Esophagus squamous epithelium (tissue), 5 donors: Measurements from ENCODE around the gene PITPNB. TPM values are rescaled to one million over a fixed set of nuclear protein-coding genes. Genes with fewer than 3 reads are reported as not detected.

Experiments
- DNase-seq: peaks from one replicate; lab custom pipeline; 2025; lab: John Stamatoyannopoulos, UW
- H3K27ac ChIP-seq, 4 donors: fragments of 200-600 bp; sonication (generic); one replicate each; pipeline ENCODE4 v1.5.1; 2016 to 2019; ENCODE audit warnings: mild to moderate bottlenecking in 1 of 4
- H3K27me3 ChIP-seq, 4 donors: fragments of 200-600 bp; sonication (generic); 1 replicate in 3 of 4; 2 replicates in 1 of 4; pipeline versions ENCODE4 v1.5.1 to v1.6.0; 2017 to 2021; ENCODE audit warnings: antibody characterized with exemption in 1 of 4
- H3K36me3 ChIP-seq, 3 donors: fragments of 200-600 bp; sonication (generic); one replicate each; pipeline ENCODE4 v1.5.1; 2016 to 2019
- H3K4me1 ChIP-seq, 3 donors: fragments of 200-600 bp; sonication (generic); one replicate each; pipeline ENCODE4 v1.5.1; 2017 to 2019
- H3K4me3 ChIP-seq, 4 donors: fragments of 200-600 bp; sonication (generic); 1 replicate in 3 of 4; 2 replicates in 1 of 4; pipeline ENCODE4 v1.5.1; 2016 to 2019; ENCODE audit warnings: mild to moderate bottlenecking in 2 of 4, moderate library complexity in 1 of 4
- H3K9me3 ChIP-seq, 3 donors: fragments of 200-600 bp; sonication (generic); one replicate each; pipeline ENCODE4 v1.5.1; 2016 to 2019
- POLR2A ChIP-seq, 4 donors: fragments of 450-650 bp; IDR thresholded peaks; one replicate each; pipeline ENCODE4 v1.6.1; 2017; ENCODE audit warnings: antibody characterized with exemption in 4 of 4, mild to moderate bottlenecking in 4 of 4, moderate library complexity in 3 of 4
- WGBS, 2 donors: methylation state at CpG; one replicate each; pipeline ENCODE4 v1.1.5; 2018; 5-methylcytosine and 5-hydroxymethylcytosine counted together
- intact Hi-C: fragments of 100-400 bp; cut with DNase I; formaldehyde crosslinking; loops from one replicate; pipeline ENCODE4 v1.15.0; 2022
- total RNA-seq, 4 donors: library from RNA; depleted of rRNA; stranded (reverse); fragments of >200 nt; gene quantifications; one replicate each; pipeline ENCODE4 v1.1.0, GENCODE V29; 2016
- TF ChIP-seq, protein P1 (sequence below), 6 experiments: fragments of 450-650 bp in 4 of 6; fragments of 200-600 bp in 2 of 6; sonication (generic) in 2 of 6; IDR thresholded peaks; one replicate each; pipeline ENCODE4 v1.5.1; 2016 to 2019; ENCODE audit warnings: antibody characterized with exemption in 6 of 6, mild to moderate bottlenecking in 4 of 6, moderate library complexity in 4 of 6
- donor health status: DM: yes; HTN: yes; CAD: no.

The PITPNB gene
- total RNA-seq, 4 donors from 2014 or later = 26.4 to 68.9 (median 46.4) TPM

DNA sequence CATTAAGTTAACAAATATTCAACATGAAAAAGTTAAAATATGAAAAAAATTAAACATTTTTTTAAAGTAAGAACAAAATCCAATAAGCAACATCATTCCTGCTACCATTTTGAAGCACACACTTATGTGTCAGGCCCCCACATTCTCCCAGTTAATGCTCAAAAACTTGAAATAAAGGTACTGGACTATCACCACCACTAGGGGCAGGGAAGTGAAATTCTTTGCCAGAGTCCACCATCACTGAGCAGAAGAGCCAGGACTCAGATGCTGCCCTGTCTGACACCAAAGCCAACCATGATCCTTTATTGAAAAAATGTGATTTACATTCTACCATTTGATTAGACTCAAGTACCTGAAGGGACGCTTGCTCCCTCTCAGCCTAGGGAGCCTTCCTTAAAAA is 39.1 kb downstream of the PITPNB start:
- Histone ChIP-seq H3K9me3 (no peaks in the 10 kb centered on the region), H3K36me3 (peaks cover 0 to 39% (median 0%) of the 10 kb centered on the region in 3 donors), H3K27ac (peak overlapping the region in 3 of 4 donors; percentile 57 to 82 (median 77)), H3K4me1 (peaks cover 18 to 85% (median 22%) of the 10 kb centered on the region in 3 donors), H3K4me3 (no peak overlapping the region), H3K27me3 (no peaks in the 10 kb centered on the region)
- TF ChIP-seq, protein P1, sequence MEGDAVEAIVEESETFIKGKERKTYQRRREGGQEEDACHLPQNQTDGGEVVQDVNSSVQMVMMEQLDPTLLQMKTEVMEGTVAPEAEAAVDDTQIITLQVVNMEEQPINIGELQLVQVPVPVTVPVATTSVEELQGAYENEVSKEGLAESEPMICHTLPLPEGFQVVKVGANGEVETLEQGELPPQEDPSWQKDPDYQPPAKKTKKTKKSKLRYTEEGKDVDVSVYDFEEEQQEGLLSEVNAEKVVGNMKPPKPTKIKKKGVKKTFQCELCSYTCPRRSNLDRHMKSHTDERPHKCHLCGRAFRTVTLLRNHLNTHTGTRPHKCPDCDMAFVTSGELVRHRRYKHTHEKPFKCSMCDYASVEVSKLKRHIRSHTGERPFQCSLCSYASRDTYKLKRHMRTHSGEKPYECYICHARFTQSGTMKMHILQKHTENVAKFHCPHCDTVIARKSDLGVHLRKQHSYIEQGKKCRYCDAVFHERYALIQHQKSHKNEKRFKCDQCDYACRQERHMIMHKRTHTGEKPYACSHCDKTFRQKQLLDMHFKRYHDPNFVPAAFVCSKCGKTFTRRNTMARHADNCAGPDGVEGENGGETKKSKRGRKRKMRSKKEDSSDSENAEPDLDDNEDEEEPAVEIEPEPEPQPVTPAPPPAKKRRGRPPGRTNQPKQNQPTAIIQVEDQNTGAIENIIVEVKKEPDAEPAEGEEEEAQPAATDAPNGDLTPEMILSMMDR (IDR thresholded peaks at IDR 0.05) = peak; percentile 30 to 63 (median 45)
- TF ChIP-seq POLR2A (IDR thresholded peaks at IDR 0.05) = no peak
- WGBS, 2 donors = 91 to 100% methylated on average over 1 of the region's 1 CpG
- intact Hi-C loops = no loop called here
- DNase-seq = no peak

DNA sequence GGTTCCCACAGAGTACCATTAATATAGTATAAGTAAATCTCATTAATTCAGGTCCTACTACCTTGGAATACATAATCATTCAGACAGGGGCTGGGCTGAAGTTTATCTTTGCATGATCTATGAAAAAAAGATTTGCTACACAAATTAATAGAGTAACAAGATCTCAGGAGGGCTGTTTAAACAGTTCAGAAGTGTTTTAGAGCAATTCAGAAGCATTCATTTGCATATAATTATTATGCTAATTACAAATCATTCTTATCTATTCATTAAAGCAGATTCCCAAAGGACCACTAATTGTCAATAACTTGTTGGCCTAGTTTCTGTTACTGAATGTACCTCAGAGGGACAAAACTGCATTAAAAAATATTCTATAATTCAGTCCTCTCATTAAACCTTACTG is 40.5 kb downstream of the PITPNB start:
- Histone ChIP-seq H3K4me1 (peaks cover 18 to 93% (median 22%) of the 10 kb centered on the region in 3 donors), H3K27ac (peak overlapping the region in 2 of 4 donors; percentile 77 to 82), H3K27me3 (no peaks in the 10 kb centered on the region), H3K36me3 (peaks cover 0 to 30% (median 1%) of the 10 kb centered on the region in 3 donors), H3K9me3 (no peaks in the 10 kb centered on the region), H3K4me3 (no peak overlapping the region)
- intact Hi-C loops = no loop called here
- TF ChIP-seq, protein P1 (IDR thresholded peaks at IDR 0.05) = no peak
- no peak for TF ChIP-seq POLR2A (IDR thresholded peaks at IDR 0.05)
- no peak for DNase-seq

DNA sequence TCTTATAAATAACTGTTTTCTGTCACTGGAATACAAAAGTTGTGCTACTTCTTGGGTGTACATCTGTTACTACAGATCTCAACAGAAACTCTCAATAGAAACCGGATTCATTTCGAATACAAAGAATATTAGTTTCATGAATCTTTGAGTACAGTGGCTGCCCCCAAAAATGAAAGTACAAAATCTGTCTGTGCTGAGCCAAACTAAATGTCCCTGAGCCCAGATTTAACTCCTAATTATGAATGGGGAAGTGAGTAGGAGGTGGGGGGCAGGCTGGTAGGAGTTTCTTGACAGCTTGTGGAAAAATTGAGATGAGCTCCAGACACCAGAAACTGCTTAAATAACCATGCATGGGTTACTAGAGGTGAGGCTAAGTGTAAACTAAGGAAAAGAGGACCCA is 41.6 kb downstream of the PITPNB start:
- peak overlapping the region in 3 of 4 donors; percentile 16 to 82 (median 77) for H3K27ac ChIP-seq
- WGBS, 2 donors = 69 to 70% methylated on average over 2 of the region's 2 CpGs
- no peaks in the 10 kb centered on the region for H3K9me3 ChIP-seq
- intact Hi-C loops = no loop called here
- no peaks in the 10 kb centered on the region for H3K27me3 ChIP-seq
- no peak overlapping the region for H3K4me3 ChIP-seq
- TF ChIP-seq, protein P1 (IDR thresholded peaks at IDR 0.05) = no peak
- no peak for TF ChIP-seq POLR2A (IDR thresholded peaks at IDR 0.05)
- DNase-seq = no peak
- H3K36me3 ChIP-seq = peaks cover 0 to 30% (median 11%) of the 10 kb centered on the region in 3 donors
- H3K4me1 ChIP-seq = peaks cover 18 to 93% (median 22%) of the 10 kb centered on the region in 3 donors

DNA sequence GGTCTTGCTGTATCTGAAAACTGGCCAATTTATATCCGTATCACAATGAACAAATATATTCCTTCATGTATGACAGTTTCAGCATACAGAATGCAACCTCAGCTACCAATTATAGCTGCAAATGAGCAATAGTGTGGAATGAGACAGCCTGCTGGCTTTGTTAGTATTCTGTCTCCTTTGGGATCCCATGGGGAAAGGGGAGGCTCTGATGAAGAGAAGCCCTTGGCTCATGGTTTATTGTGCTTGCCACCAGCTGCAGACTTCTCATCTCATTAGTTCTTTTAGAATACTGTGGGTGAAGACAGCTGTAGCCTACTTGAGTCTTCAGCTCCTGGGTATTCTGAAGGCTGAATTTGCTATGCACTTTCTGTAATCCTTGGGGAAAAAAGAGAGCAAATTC is 42.4 kb downstream of the PITPNB start:
- Histone ChIP-seq H3K27ac (peak overlapping the region in 2 of 4 donors; percentile 77 to 82), H3K4me1 (peaks cover 18 to 89% (median 19%) of the 10 kb centered on the region in 3 donors)
- WGBS, 2 donors = 18 to 45% methylated on average over 1 of the region's 1 CpG

DNA sequence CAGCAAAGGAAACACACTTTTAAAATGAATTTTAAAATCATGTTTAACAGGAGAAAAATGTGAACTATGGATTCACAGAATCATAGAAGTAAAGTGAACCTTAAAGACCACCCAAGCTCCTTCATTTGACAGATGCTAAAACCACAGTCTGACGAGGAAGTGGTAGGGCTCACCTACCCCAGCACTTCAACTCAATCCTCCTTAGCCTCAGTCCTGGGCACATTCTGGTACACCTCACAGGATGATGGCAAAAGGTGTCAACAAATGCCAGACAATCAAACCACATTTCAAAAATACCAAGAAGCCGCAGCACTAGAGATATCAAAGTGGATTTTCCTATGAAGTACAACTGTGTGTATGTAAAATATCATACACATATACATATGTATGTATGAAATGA is 43.1 kb downstream of the PITPNB start:
- intact Hi-C loops = no loop called here
- Histone ChIP-seq H3K4me3 (no peak overlapping the region), H3K36me3 (peaks cover 0 to 45% (median 11%) of the 10 kb centered on the region in 3 donors), H3K4me1 (peaks cover 10 to 89% (median 13%) of the 10 kb centered on the region in 3 donors), H3K27ac (peak overlapping the region in 2 of 4 donors; percentile 31 to 65), H3K9me3 (no peaks in the 10 kb centered on the region), H3K27me3 (no peaks in the 10 kb centered on the region)
- TF ChIP-seq POLR2A (IDR thresholded peaks at IDR 0.05) = no peak
- TF ChIP-seq, protein P1 (IDR thresholded peaks at IDR 0.05) = no peak
- DNase-seq = no peak
- 86 to 91% methylated on average over 2 of the region's 2 CpGs for WGBS, 2 donors

More for the DNA sequence above, 42.4 kb downstream of the PITPNB start:
- DNase-seq = no peak
- H3K36me3 ChIP-seq = peaks cover 0 to 38% (median 11%) of the 10 kb centered on the region in 3 donors
- no peak overlapping the region for H3K4me3 ChIP-seq
- intact Hi-C loops = no loop called here
- no peak for TF ChIP-seq POLR2A (IDR thresholded peaks at IDR 0.05)
- TF ChIP-seq, protein P1 (IDR thresholded peaks at IDR 0.05) = no peak
- no peaks in the 10 kb centered on the region for H3K27me3 ChIP-seq
- no peaks in the 10 kb centered on the region for H3K9me3 ChIP-seq
